ENCODE measurements around the gene HSPA1A.

HSPA1A gene

GRCh38 chr6:31865205-31866118 is 50.1 kb downstream of the HSPA1A start:
- DNase-seq = no peak
